ENCODE results near the gene STIMATE. TPM values are rescaled to one million over a fixed set of nuclear protein-coding genes. Genes with fewer than 3 reads are reported as not detected.

The STIMATE gene
- total RNA-seq, 1 experiment from 2014 or later = 15.7 TPM

GRCh38 chr3:52917044-52917443, 19.7 kb upstream of the STIMATE start:
- no peaks in the 10 kb centered on the region for H3K27me3 ChIP-seq (ENCODE audit: control insufficient read depth, insufficient read depth, low read length)
- H3K4me1 ChIP-seq (ENCODE audit: control insufficient read depth, insufficient read depth, low read length) = no peaks in the 10 kb centered on the region
- DNase-seq (ENCODE audit: low read depth, low spot score) = no peak
- intact Hi-C loops (cut with micrococcal nuclease; ENCODE audit: unreplicated experiment) = no loop called here
- ATAC-seq = no peak
- BruUV-seq (replicated peaks) = no TSS peak
- H3K9me3 ChIP-seq (ENCODE audit: control insufficient read depth, insufficient read depth, low read depth, low read length) = no peaks in the 10 kb centered on the region
- POLR2A ChIA-PET = no interaction called here
- peaks cover 11% of the 10 kb centered on the region for H3K36me3 ChIP-seq (ENCODE audit: control insufficient read depth, insufficient read depth, low read length)
- in situ Hi-C loops (cut with HindIII; ENCODE audit: low pct_unique_long_range_greater_than_20kb, low sequenced_read_pairs) = no loop called here
- CTCF ChIA-PET = no interaction called here
- no peak overlapping the region for H3K4me3 ChIP-seq (ENCODE audit: low read depth in 2 of 2, low read length in 2 of 2)
- TF ChIP-seq POLR2AphosphoS5 (IDR thresholded peaks at IDR 0.05; ENCODE audit: low read depth, low read length) = no peak
- TF ChIP-seq TCF7L2 (IDR thresholded peaks at IDR 0.05; ENCODE audit: low read depth, low read length) = no peak
- TF ChIP-seq, protein P1, sequence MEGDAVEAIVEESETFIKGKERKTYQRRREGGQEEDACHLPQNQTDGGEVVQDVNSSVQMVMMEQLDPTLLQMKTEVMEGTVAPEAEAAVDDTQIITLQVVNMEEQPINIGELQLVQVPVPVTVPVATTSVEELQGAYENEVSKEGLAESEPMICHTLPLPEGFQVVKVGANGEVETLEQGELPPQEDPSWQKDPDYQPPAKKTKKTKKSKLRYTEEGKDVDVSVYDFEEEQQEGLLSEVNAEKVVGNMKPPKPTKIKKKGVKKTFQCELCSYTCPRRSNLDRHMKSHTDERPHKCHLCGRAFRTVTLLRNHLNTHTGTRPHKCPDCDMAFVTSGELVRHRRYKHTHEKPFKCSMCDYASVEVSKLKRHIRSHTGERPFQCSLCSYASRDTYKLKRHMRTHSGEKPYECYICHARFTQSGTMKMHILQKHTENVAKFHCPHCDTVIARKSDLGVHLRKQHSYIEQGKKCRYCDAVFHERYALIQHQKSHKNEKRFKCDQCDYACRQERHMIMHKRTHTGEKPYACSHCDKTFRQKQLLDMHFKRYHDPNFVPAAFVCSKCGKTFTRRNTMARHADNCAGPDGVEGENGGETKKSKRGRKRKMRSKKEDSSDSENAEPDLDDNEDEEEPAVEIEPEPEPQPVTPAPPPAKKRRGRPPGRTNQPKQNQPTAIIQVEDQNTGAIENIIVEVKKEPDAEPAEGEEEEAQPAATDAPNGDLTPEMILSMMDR (IDR thresholded peaks at IDR 0.05) = no peak
- TF ChIP-seq SIN3A (IDR thresholded peaks at IDR 0.05; ENCODE audit: borderline replicate concordance, insufficient read depth, low read depth, low read length) = no peak
- H3K27ac ChIP-seq (ENCODE audit: low read length) = no peak overlapping the region

GRCh38 chr3:52915294-52915693, 17.9 kb upstream of the STIMATE start:
- no peaks in the 10 kb centered on the region for H3K9me3 ChIP-seq (ENCODE audit: control insufficient read depth, insufficient read depth, low read depth, low read length)
- no peak overlapping the region for H3K27ac ChIP-seq (ENCODE audit: low read length)
- CTCF ChIA-PET = no interaction called here
- no peaks in the 10 kb centered on the region for H3K4me1 ChIP-seq (ENCODE audit: control insufficient read depth, insufficient read depth, low read length)
- H3K27me3 ChIP-seq (ENCODE audit: control insufficient read depth, insufficient read depth, low read length) = no peaks in the 10 kb centered on the region
- in situ Hi-C loops (cut with HindIII; ENCODE audit: low pct_unique_long_range_greater_than_20kb, low sequenced_read_pairs) = no loop called here
- POLR2A ChIA-PET = no interaction called here
- no peak for TF ChIP-seq TCF7L2 (IDR thresholded peaks at IDR 0.05; ENCODE audit: low read depth, low read length)
- no peak for TF ChIP-seq POLR2AphosphoS5 (IDR thresholded peaks at IDR 0.05; ENCODE audit: low read depth, low read length)
- TF ChIP-seq REST (IDR thresholded peaks at IDR 0.05; ENCODE audit: insufficient read depth in 1 of 2, low read depth in 2 of 2, low read length in 1 of 2) = no peak
- no peak for TF ChIP-seq SIN3A (IDR thresholded peaks at IDR 0.05; ENCODE audit: borderline replicate concordance, insufficient read depth, low read depth, low read length)
- TF ChIP-seq, protein P1 (IDR thresholded peaks at IDR 0.05) = no peak
- H3K36me3 ChIP-seq (ENCODE audit: control insufficient read depth, insufficient read depth, low read length) = peaks cover 11% of the 10 kb centered on the region
- no peak for ATAC-seq
- intact Hi-C loops (cut with micrococcal nuclease; ENCODE audit: unreplicated experiment) = no loop called here
- BruUV-seq (replicated peaks) = no TSS peak
- H3K4me3 ChIP-seq (ENCODE audit: low read depth in 2 of 2, low read length in 2 of 2) = no peak overlapping the region
- DNase-seq (ENCODE audit: low read depth, low spot score) = no peak

All from Panc1 (cell line).